ENCODE results near the gene PLCL1.

The PLCL1 gene

GRCh38 chr2:197925976-197926375, 121.6 kb downstream of the PLCL1 start:
- no peak for TF ChIP-seq SNAI2 (CRISPR knock-in tag; IDR thresholded peaks at IDR 0.05)
- TF ChIP-seq ZNF70 (CRISPR knock-in tag; IDR thresholded peaks at IDR 0.05) = no peak
- no peak for TF ChIP-seq RARB (CRISPR knock-in tag; IDR thresholded peaks at IDR 0.05)
- no peak for TF ChIP-seq ARNTL (CRISPR knock-in tag; IDR thresholded peaks at IDR 0.05; ENCODE audit: borderline replicate concordance, low read depth)
- TF ChIP-seq ZFP3 (CRISPR knock-in tag; IDR thresholded peaks at IDR 0.05) = no peak
- TF ChIP-seq, protein P1, sequence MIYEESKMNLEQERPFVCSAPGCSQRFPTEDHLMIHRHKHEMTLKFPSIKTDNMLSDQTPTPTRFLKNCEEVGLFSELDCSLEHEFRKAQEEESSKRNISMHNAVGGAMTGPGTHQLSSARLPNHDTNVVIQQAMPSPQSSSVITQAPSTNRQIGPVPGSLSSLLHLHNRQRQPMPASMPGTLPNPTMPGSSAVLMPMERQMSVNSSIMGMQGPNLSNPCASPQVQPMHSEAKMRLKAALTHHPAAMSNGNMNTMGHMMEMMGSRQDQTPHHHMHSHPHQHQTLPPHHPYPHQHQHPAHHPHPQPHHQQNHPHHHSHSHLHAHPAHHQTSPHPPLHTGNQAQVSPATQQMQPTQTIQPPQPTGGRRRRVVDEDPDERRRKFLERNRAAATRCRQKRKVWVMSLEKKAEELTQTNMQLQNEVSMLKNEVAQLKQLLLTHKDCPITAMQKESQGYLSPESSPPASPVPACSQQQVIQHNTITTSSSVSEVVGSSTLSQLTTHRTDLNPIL (CRISPR knock-in tag; IDR thresholded peaks at IDR 0.05; ENCODE audit: low read depth) = no peak
- TF ChIP-seq CSDC2 (CRISPR knock-in tag; IDR thresholded peaks at IDR 0.05) = no peak
- no peak for TF ChIP-seq OSR1 (CRISPR knock-in tag; IDR thresholded peaks at IDR 0.05)
- no peak for TF ChIP-seq TCF4 (CRISPR knock-in tag; IDR thresholded peaks at IDR 0.05; ENCODE audit: borderline replicate concordance)
- ATAC-seq = no peak

DNA sequence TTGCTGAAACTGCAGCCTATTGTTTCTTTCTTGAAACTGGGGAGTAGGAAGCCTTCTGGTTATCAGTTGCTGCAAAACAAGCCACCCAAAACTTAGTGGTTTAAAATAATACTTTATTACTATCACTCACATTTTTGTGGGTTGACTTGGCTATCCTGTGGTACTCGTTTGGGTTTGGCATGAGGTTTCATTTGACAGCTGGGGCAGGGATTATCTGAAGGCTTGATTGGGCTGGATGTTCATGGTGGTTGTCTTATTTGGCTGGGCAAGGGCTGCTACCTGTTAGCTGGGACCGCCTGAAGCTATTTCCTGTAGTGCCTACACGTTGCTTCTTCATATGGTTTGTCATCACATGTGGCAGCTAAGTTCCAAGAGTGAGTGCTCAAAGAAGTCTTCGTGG, 122.3 kb downstream of the PLCL1 start:
- ATAC-seq = no peak
- TF ChIP-seq TOX (CRISPR knock-in tag; IDR thresholded peaks at IDR 0.05; ENCODE audit: borderline replicate concordance) = no peak
- TF ChIP-seq ZNF70 (CRISPR knock-in tag; IDR thresholded peaks at IDR 0.05) = no peak
- TF ChIP-seq, protein P1 (CRISPR knock-in tag; IDR thresholded peaks at IDR 0.05; ENCODE audit: low read depth) = no peak

DNA sequence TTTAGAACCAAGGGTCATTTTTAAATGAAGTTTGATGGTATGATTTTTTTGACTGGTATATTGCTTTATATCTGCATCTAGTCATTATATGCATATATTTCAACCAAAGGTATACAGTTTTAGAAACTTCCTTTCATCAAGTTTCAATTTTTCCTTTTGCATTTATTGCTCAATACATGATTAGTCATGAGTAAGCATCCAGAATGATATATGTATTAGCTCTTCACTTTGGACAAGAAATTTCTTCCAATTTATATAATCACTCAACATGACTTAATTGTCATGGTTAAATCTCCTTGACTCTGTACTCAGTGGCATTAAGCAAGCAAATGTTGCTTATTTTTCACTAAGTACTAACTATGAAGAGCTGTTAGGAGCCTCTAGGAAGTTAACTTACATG, 123.6 kb downstream of the PLCL1 start:
- ATAC-seq = no peak
- no peak for TF ChIP-seq TSHZ2 (CRISPR knock-in tag; IDR thresholded peaks at IDR 0.05)
- no peak for TF ChIP-seq ZNF70 (CRISPR knock-in tag; IDR thresholded peaks at IDR 0.05)
- no peak for TF ChIP-seq ZNF8 (CRISPR knock-in tag; IDR thresholded peaks at IDR 0.05)
- TF ChIP-seq, protein P2, sequence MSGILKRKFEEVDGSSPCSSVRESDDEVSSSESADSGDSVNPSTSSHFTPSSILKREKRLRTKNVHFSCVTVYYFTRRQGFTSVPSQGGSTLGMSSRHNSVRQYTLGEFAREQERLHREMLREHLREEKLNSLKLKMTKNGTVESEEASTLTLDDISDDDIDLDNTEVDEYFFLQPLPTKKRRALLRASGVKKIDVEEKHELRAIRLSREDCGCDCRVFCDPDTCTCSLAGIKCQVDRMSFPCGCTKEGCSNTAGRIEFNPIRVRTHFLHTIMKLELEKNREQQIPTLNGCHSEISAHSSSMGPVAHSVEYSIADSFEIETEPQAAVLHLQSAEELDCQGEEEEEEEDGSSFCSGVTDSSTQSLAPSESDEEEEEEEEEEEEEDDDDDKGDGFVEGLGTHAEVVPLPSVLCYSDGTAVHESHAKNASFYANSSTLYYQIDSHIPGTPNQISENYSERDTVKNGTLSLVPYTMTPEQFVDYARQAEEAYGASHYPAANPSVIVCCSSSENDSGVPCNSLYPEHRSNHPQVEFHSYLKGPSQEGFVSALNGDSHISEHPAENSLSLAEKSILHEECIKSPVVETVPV (CRISPR knock-in tag; IDR thresholded peaks at IDR 0.05) = no peak
- TF ChIP-seq PPARA (CRISPR knock-in tag; IDR thresholded peaks at IDR 0.05; ENCODE audit: borderline replicate concordance) = no peak
- TF ChIP-seq, protein P1 (CRISPR knock-in tag; IDR thresholded peaks at IDR 0.05; ENCODE audit: low read depth) = no peak
- no peak for TF ChIP-seq ESRRG (CRISPR knock-in tag; IDR thresholded peaks at IDR 0.05)
- TF ChIP-seq RARB (CRISPR knock-in tag; IDR thresholded peaks at IDR 0.05) = no peak
- TF ChIP-seq TCF4 (CRISPR knock-in tag; IDR thresholded peaks at IDR 0.05; ENCODE audit: borderline replicate concordance) = no peak
- TF ChIP-seq ZFP3 (CRISPR knock-in tag; IDR thresholded peaks at IDR 0.05) = no peak
- no peak for TF ChIP-seq CSDC2 (CRISPR knock-in tag; IDR thresholded peaks at IDR 0.05)
- no peak for TF ChIP-seq SNAI2 (CRISPR knock-in tag; IDR thresholded peaks at IDR 0.05)
- no peak for TF ChIP-seq ZNF565 (CRISPR knock-in tag; conservative IDR thresholded peaks at IDR 0.05; ENCODE audit: low read depth)

GRCh38 chr2:197929008-197929885, 124.9 kb downstream of the PLCL1 start:
- no peak for ATAC-seq
- TF ChIP-seq TCF4 (CRISPR knock-in tag; IDR thresholded peaks at IDR 0.05; ENCODE audit: borderline replicate concordance) = no peak
- TF ChIP-seq ZC3H10 (CRISPR knock-in tag; IDR thresholded peaks at IDR 0.05) = no peak
- TF ChIP-seq CSDC2 (CRISPR knock-in tag; IDR thresholded peaks at IDR 0.05) = no peak
- TF ChIP-seq ARNTL (CRISPR knock-in tag; IDR thresholded peaks at IDR 0.05; ENCODE audit: borderline replicate concordance, low read depth) = no peak
- TF ChIP-seq OSR1 (CRISPR knock-in tag; IDR thresholded peaks at IDR 0.05) = no peak
- TF ChIP-seq TSHZ2 (CRISPR knock-in tag; IDR thresholded peaks at IDR 0.05) = no peak
- TF ChIP-seq, protein P2 (CRISPR knock-in tag; IDR thresholded peaks at IDR 0.05) = no peak
- TF ChIP-seq ZFP3 (CRISPR knock-in tag; IDR thresholded peaks at IDR 0.05) = no peak

Measured in SK-N-SH treated with all-trans-retinoic acid at 6 μM for 48 hours (cell line).